Right lobe of liver (tissue), 6 donors: ENCODE data around the gene TRIM66. TPM values are rescaled to one million over a fixed set of nuclear protein-coding genes. Genes with fewer than 3 reads are reported as not detected.

Experiments
- ATAC-seq, 4 donors: fragments of 200-7000 bp; cut with Tn5 transposase; one replicate each; pipeline ENCODE4 v1.9.1; 2020; ENCODE audit warnings: mild to moderate bottlenecking in 4 of 4, moderate library complexity in 4 of 4
- DNase-seq, 3 donors: peaks; one replicate each; pipeline ENCODE4 v3.0.0-alpha.2; 2020
- H3K27ac ChIP-seq, 3 donors: fragments of 200-600 bp; one replicate each; pipeline ENCODE4 v1.8.0; 2022
- H3K27me3 ChIP-seq, 2 donors: fragments of 200-600 bp; one replicate each; pipeline ENCODE4 v1.8.0; 2022
- H3K36me3 ChIP-seq, 4 donors: fragments of 200-600 bp; sonication (generic) in 1 of 4; one replicate each; pipeline versions ENCODE4 v1.5.1 to v1.8.0; 2017 to 2022; ENCODE audit warnings: control low read depth in 1 of 4
- H3K4me1 ChIP-seq, 4 donors: fragments of 200-600 bp; sonication (generic) in 1 of 4; one replicate each; pipeline versions ENCODE4 v1.5.1 to v1.8.0; 2017 to 2022; ENCODE audit warnings: control low read depth in 1 of 4
- H3K4me3 ChIP-seq, 3 donors: fragments of 200-600 bp; one replicate each; pipeline ENCODE4 v1.8.0; 2022
- H3K9me3 ChIP-seq, 4 donors: fragments of 200-600 bp; sonication (generic) in 1 of 4; one replicate each; pipeline versions ENCODE4 v1.5.1 to v1.8.0; 2017 to 2022; ENCODE audit warnings: control low read depth in 1 of 4
- CTCF ChIP-seq, 4 donors: fragments of 200-600 bp in 3 of 4; fragments of 450-650 bp in 1 of 4; IDR thresholded peaks; one replicate each; pipeline versions ENCODE4 v1.5.1 to v1.8.0; 2016 to 2022; ENCODE audit warnings: antibody characterized with exemption in 4 of 4, mild to moderate bottlenecking in 2 of 4
- POLR2A ChIP-seq: fragments of 450-650 bp; IDR thresholded peaks from one replicate; pipeline ENCODE4 v1.6.1; 2017; ENCODE audit warnings: antibody characterized with exemption, mild to moderate bottlenecking
- WGBS: methylation state at CpG from one replicate; pipeline ENCODE4 v1.1.6; 2018; ENCODE audit warnings: low coverage, low lambda C conversion rate; ENCODE audit not compliant: insufficient coverage; ENCODE audit errors: missing lambda C conversion rate; 5-methylcytosine and 5-hydroxymethylcytosine counted together
- intact Hi-C, 2 donors: fragments of 100-400 bp; cut with DNase I; formaldehyde crosslinking; loops; one replicate each; pipeline versions ENCODE4 v1.11.2 to v1.14.1; 2022
- total RNA-seq, 6 experiments: library from RNA; depleted of rRNA in 2 of 6; stranded (reverse); fragments of >200 nt in 2 of 6; fragmentation: NEBNext Ultra II Directional in 3 of 6; extraction: Animal tissue kit (Norgen Biotek cat#: 25700) in 3 of 6; gene quantifications; one replicate each; pipeline versions ENCODE4 v1.1.0 to v1.2.4, GENCODE V29; 2016 to 2023
- donor health status: DM: no; HTN: yes; CAD: no.
- donor health status: DM: no; HTN: no; CAD: no.
- donor health status: DM: no; HTN: no; CAD: no.
- donor health status: DM: no; HTN: yes; CAD: no.
- donor health status: DM: no; HTN: yes; CAD: no.

Gene TRIM66
- total RNA-seq, 6 experiments from 2014 or later, result 4.0 to 16.4 (median 6.9) TPM

- H3K9me3 ChIP-seq, result peaks cover 0 to 3% (median 0%) of the 10 kb centered on the region in 4 donors
- DNase-seq (no peak), ATAC-seq (no peak)
- H3K4me1 ChIP-seq, result no peaks in the 10 kb centered on the region
- H3K36me3 ChIP-seq, result peaks cover 0 to 33% (median 14%) of the 10 kb centered on the region in 4 donors
- intact Hi-C loops, result no loop called here
- H3K27me3 ChIP-seq, result no peaks in the 10 kb centered on the region
- 92% methylated on average over 4 of the region's 5 CpGs for WGBS
- no peak overlapping the region for H3K4me3 ChIP-seq
- TF ChIP-seq CTCF (IDR thresholded peaks at IDR 0.05), result no peak
- no peak overlapping the region for H3K27ac ChIP-seq
These were observed 44.2 kb downstream of the TRIM66 start for GRCh38 chr11:8638300-8638699.

- ATAC-seq (no peak), DNase-seq (no peak)
- H3K9me3 ChIP-seq, result peaks cover 0 to 3% (median 0%) of the 10 kb centered on the region in 4 donors
- H3K4me3 ChIP-seq, result no peak overlapping the region
- intact Hi-C loops, result no loop called here
- TF ChIP-seq CTCF (IDR thresholded peaks at IDR 0.05), result no peak
- no peak for TF ChIP-seq POLR2A
- peaks cover 0 to 23% (median 11%) of the 10 kb centered on the region in 4 donors for H3K36me3 ChIP-seq
- no peak overlapping the region for H3K27ac ChIP-seq
- peaks cover 0 to 3% (median 0%) of the 10 kb centered on the region in 4 donors for H3K4me1 ChIP-seq
- WGBS, result 61% methylated on average over 2 of the region's 2 CpGs
- H3K27me3 ChIP-seq, result no peaks in the 10 kb centered on the region
These were observed 46.3 kb downstream of the TRIM66 start for GRCh38 chr11:8636127-8636526.

GRCh38 chr11:8634498-8634897, 48.0 kb downstream of the TRIM66 start:
- intact Hi-C loops, result no loop called here
- Histone ChIP-seq H3K27me3 (no peaks in the 10 kb centered on the region), H3K4me3 (no peak overlapping the region), H3K9me3 (peaks cover 0 to 3% (median 0%) of the 10 kb centered on the region in 4 donors), H3K27ac (no peak overlapping the region), H3K36me3 (peaks cover 0 to 19% (median 7%) of the 10 kb centered on the region in 4 donors), H3K4me1 (peaks cover 0 to 7% (median 0%) of the 10 kb centered on the region in 4 donors)
- no peak for TF ChIP-seq POLR2A
- ATAC-seq (no peak), DNase-seq (no peak)
- 100% methylated on average over 3 of the region's 6 CpGs for WGBS

GRCh38 chr11:8631395-8632118, 50.9 kb downstream of the TRIM66 start:
- no peak overlapping the region for H3K4me3 ChIP-seq
- intact Hi-C loops, result no loop called here
- peaks cover 0 to 7% (median 0%) of the 10 kb centered on the region in 4 donors for H3K36me3 ChIP-seq
- 89% methylated on average over 6 of the region's 6 CpGs for WGBS
- H3K9me3 ChIP-seq, result peaks cover 0 to 3% (median 0%) of the 10 kb centered on the region in 4 donors
- H3K4me1 ChIP-seq, result peaks cover 0 to 7% (median 0%) of the 10 kb centered on the region in 4 donors
- no peak for TF ChIP-seq POLR2A
- no peak for TF ChIP-seq CTCF (IDR thresholded peaks at IDR 0.05)
- no peak overlapping the region for H3K27ac ChIP-seq
- no peaks in the 10 kb centered on the region for H3K27me3 ChIP-seq
- DNase-seq (no peak), ATAC-seq (no peak)

- H3K9me3 ChIP-seq, result no peaks in the 10 kb centered on the region
- WGBS, result no CpG with 5 or more reads among the region's 2 CpGs
- H3K27ac ChIP-seq, result no peak overlapping the region
- no peak for TF ChIP-seq POLR2A
- no peak for TF ChIP-seq CTCF (IDR thresholded peaks at IDR 0.05)
- no peaks in the 10 kb centered on the region for H3K4me1 ChIP-seq
- H3K4me3 ChIP-seq, result no peak overlapping the region
- DNase-seq (no peak), ATAC-seq (peak in 1 of 4 donors; percentile 14)
- H3K36me3 ChIP-seq, result peaks cover 0 to 45% (median 25%) of the 10 kb centered on the region in 4 donors
- no peaks in the 10 kb centered on the region for H3K27me3 ChIP-seq
- intact Hi-C loops, result no loop called here
These were observed 57.8 kb downstream of the TRIM66 start for GRCh38 chr11:8624698-8625097.
